Measurements from ENCODE around the gene PIGM. TPM values are rescaled to one million over a fixed set of nuclear protein-coding genes. Genes with fewer than 3 reads are reported as not detected.
A peak's percentile ranks its signal among the peaks of the same experiment; 100 is the strongest.

PIGM gene
- total and polyA plus RNA-seq, 9 donors, result 2.7 to 7.4 (median 5.9) TPM

- intact Hi-C loops (cut with DNase I), result no loop called here
- no peak overlapping the region for H3K4me3 ChIP-seq
- no peaks in the 10 kb centered on the region for H3K36me3 ChIP-seq
- DNase-seq, result no peak
- H3K27me3 ChIP-seq, result no peaks in the 10 kb centered on the region
- H3K9me3 ChIP-seq, result no peaks in the 10 kb centered on the region
- TF ChIP-seq POLR2A (IDR thresholded peaks at IDR 0.05) (no peak), CTCF (IDR thresholded peaks at IDR 0.05) (no peak), EP300 (IDR thresholded peaks at IDR 0.05) (no peak)
- peaks cover under 1% of the 10 kb centered on the region for H3K4me1 ChIP-seq (ENCODE audit: insufficient read depth)
- 59 to 67% (median 64%) methylated on average over 4 of the region's 4 CpGs for WGBS, 3 donors
- no peak overlapping the region for H3K27ac ChIP-seq
Measured at GRCh38 chr1:160074865-160075264, 43.1 kb upstream of the PIGM start.

GRCh38 chr1:160071289-160071688 lies 39.5 kb upstream of the PIGM start:
- H3K36me3 ChIP-seq, result no peaks in the 10 kb centered on the region
- 70 to 83% (median 77%) methylated on average over 5 of the region's 5 CpGs for WGBS, 3 donors
- TF ChIP-seq EP300 (IDR thresholded peaks at IDR 0.05) (no peak), CTCF (IDR thresholded peaks at IDR 0.05) (no peak), POLR2A (IDR thresholded peaks at IDR 0.05) (no peak)
- H3K4me3 ChIP-seq, result no peak overlapping the region
- peaks cover 2% of the 10 kb centered on the region for H3K4me1 ChIP-seq (ENCODE audit: insufficient read depth)
- intact Hi-C loops (cut with DNase I), result no loop called here
- DNase-seq, result no peak
- no peaks in the 10 kb centered on the region for H3K27me3 ChIP-seq
- H3K9me3 ChIP-seq, result no peaks in the 10 kb centered on the region
- no peak overlapping the region for H3K27ac ChIP-seq

- Histone ChIP-seq H3K4me1 (ENCODE audit: insufficient read depth) (peaks cover 2% of the 10 kb centered on the region), H3K36me3 (no peaks in the 10 kb centered on the region), H3K4me3 (peak overlapping the region; percentile 43), H3K9me3 (no peaks in the 10 kb centered on the region), H3K27ac (no peak overlapping the region), H3K27me3 (no peaks in the 10 kb centered on the region)
- WGBS, 3 donors, result 2% methylated on average over 43 to 46 of the region's 46 CpGs
- TF ChIP-seq POLR2A (IDR thresholded peaks at IDR 0.05) (no peak), CTCF (IDR thresholded peaks at IDR 0.05) (no peak), EP300 (IDR thresholded peaks at IDR 0.05) (no peak)
- DNase-seq, result peak; percentile 36 to 79 (median 66)
- intact Hi-C loops (cut with DNase I), result no loop called here
Measured at GRCh38 chr1:160070243-160071163, 38.7 kb upstream of the PIGM start.

- Histone ChIP-seq H3K9me3 (no peaks in the 10 kb centered on the region), H3K4me3 (peak within 1 kb of the TSS; percentile 43), H3K27ac (no peak within 1 kb of the TSS), H3K4me1 (ENCODE audit: insufficient read depth) (peaks cover 2% of the 10 kb centered on the region), H3K36me3 (no peaks in the 10 kb centered on the region), H3K27me3 (no peaks in the 10 kb centered on the region)
- 9 to 15% (median 11%) methylated on average over 27 to 32 of the region's 32 CpGs for WGBS, 3 donors
- TF ChIP-seq POLR2A (IDR thresholded peaks at IDR 0.05) (no peak), CTCF (IDR thresholded peaks at IDR 0.05) (no peak), EP300 (IDR thresholded peaks at IDR 0.05) (no peak)
- intact Hi-C loops (cut with DNase I), result no loop called here
- DNase-seq, result no peak
Measured at GRCh38 chr1:160069460-160070231, 37.9 kb upstream of the PIGM start, which contains the start of gene KCNJ10. KCNJ10 (minus strand) TSS chr1:160070160; CDS start chr1:160042532, 27,628 bp downstream.
